NCI-H2196 (cell line): ENCODE data around the gene PADI3.
"Not testable (repeated sequence)": the region's sequence is repeated elsewhere in the genome, so short reads cannot be mapped to it uniquely, and the experiment has no call there.

Source experiments
- DNase-seq: peaks from one replicate; lab custom pipeline; 2025; ENCODE audit not compliant: unreplicated experiment; lab: John Stamatoyannopoulos, UW

The PADI3 gene

DNA sequence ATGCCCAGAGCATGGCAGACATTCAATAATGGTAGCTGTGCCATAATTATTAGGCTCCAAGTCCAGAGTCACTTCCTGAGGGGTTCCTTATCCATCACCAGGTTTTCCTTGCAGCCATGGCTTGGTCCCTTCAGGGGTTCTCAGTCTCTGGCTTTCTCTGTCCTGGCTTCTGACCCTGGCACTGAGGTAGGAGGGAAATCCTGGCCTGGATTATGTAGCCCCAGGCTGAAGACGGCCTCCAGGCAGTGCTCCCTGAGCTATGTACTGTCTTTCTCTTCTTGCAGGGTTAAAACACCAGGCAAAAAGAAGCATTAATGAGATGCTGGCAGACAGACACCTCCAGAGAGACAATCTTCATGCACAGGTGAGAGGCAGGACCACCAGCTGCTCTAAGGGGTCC lies 9.5 kb upstream of the PADI3 start:
- peak; percentile 84 for DNase-seq

DNA sequence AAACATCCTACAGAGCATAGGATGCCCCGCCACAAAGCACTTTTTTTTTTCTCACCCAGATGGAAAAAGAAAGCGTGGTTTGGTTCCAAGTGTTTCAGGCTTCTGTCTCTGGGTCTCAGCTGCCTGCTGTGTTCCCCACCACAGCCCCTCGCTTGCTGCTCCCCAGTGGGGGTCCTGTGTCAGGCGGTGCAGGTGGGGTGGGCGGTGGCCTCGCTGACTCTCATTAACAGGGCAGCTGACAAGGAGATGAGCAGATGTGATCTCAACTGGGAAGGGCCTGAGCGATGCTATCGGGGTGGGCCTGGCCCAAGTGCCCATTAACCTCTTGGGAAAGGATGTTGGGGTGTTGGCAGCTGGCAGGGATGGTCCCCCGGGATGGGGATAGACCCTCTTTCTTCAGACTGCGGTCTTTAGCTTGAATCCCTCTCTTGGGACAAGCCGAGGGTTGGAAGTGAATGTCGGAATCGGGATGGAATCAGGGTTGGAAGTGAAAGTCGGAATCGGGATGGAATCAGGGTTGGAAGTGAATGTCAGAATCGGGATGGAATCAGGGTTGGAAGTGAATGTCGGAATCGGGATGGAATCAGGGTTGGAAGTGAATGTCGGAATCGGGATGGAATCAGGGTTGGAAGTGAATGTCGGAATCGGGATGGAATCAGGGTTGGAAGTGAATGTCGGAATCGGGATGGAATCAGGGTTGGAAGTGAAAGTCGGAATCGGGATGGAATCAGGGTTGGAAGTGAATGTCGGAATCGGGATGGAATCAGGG lies 7.7 kb upstream of the PADI3 start:
- DNase-seq = not testable (repeated sequence)

DNA sequence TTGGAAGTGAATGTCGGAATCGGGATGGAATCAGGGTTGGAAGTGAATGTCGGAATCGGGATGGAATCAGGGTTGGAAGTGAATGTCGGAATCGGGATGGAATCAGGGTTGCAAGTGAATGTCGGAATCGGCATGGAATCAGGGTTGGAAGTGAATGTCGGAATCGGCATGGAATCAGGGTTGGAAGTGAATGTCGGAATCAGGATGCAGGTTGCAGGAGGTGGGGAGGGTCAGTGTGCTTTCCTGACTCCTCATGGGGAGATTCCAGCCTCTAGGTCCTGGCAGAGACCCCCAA lies 7.2 kb upstream of the PADI3 start:
- not testable (repeated sequence) for DNase-seq

DNA sequence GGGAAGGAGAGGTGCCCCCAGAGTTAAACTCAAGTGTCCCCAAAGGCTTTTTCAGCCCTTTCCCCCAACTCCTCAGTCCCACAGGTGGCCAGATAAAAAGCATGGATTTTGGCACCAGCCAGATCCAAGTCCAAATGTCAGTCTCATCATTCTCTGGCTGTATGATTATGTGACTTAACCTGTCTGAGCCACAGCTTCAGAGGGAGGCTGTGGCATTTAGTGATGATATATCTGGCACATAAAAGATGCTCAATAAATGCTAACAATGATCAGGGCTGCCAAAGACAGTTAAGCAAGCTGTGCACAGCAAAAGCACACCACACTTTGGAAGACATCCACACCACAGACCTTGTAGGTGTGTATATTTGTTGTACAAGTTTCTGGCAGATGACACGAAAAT lies 5.6 kb upstream of the PADI3 start:
- DNase-seq = no peak

DNA sequence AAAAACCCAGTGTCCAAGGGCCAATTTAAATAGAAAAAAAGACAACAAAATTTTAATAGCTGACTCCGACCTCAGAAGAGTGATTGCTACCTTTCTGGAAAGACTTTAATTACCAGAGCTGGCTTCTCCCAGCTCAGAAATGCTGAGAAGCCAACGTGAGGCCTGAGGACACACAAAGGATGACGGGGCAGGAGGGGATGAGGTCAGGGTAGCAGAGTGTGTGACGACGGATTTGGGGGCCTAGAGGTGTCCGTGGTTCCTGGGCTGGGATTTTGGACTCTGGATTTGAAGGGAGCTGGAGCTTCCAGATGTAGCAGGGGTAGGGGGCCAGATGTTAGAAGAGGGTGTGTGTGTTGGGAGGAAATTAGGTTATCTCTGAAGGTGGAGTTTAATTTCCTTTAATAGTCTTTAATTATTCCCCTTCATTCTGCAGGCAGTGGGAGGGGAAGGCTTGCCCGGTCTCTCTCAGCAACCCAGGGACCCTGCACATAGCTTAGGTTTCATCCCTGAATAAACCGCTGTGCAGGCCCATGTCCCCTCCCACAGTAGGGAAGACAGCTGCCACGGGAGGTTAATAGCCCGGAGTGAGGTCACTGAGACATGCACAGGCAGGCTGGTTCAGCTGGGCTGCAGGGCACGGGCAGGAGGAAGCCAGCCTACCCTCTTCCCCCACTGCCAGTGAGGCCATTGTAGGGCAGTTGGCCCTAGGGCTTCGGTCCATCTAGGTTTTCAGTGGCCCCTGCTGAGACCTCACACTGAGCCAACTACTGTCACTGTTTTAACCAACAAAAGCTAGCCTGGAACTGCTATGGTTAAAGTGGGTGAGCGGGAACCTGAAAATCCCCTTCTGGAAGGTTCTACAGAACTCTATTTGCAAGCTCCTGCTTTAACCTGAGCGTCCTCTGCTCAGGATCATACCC lies 3.8 kb upstream of the PADI3 start:
- DNase-seq = peak; percentile 63

DNA sequence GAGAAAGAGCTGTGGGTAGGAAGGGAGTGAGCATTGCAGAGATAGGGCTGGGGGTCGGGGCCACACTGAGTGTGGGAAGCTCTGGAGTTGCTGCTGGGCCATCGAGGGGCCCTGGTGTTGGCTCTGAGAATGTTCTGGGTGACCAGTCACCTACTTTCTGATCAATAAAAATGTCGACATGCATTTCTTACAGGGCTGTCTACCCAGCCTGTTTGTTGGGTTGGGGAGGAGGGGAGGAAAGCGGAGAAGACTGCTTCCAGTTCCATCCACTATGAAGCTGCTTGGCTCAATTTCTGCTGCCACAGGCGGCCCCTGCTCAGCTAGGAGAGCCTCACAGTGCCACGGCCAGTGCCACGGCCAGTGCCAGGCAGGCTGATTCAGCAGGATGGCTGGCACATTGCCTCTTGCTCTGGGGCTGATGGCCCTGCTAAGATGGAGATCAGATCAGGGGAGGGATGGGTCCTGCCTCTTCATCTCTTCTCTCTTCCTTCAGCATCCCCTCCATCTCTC lies 3.0 kb upstream of the PADI3 start:
- DNase-seq = no peak

DNA sequence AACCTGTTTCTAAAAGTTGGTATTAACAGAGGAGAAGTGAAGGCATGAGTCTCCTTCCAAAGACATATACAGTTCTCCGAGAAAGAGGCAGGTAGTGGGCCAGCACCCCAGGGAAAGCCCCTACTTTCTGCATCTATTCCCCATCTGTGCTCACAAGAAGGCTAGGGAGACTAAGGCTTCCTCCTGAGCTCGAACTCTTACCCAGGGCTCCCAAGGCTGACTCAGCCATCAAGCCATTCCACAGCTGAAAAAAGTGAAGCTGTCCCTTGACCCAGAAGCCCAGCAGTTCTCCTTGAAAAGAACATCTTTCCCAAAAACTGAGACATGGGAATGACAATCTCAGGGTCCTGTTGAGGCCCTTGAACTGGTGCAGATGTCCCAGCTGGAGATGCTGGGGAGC lies 1.9 kb upstream of the PADI3 start:
- DNase-seq = no peak

DNA sequence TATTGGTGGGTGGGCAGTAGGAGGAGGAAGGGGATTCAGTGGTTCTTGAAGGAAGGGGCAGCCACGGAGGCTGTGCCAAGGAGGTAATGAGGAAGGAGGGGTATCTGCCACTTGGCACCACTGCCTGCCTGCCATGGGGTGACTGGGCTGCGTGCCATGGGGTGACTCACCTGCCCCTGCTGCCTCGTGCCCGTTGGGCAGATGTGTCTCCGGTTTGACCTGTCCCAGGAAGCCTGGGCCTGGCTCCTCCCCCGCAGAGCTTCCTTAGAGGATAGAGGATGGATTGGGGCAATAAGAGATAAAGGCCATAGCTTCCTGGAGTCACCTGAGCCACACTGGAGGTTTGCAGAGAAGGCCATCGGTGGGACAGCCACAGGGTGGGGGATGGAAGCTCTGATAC lies 1.7 kb downstream of the PADI3 start:
- DNase-seq = peak; percentile 83

DNA sequence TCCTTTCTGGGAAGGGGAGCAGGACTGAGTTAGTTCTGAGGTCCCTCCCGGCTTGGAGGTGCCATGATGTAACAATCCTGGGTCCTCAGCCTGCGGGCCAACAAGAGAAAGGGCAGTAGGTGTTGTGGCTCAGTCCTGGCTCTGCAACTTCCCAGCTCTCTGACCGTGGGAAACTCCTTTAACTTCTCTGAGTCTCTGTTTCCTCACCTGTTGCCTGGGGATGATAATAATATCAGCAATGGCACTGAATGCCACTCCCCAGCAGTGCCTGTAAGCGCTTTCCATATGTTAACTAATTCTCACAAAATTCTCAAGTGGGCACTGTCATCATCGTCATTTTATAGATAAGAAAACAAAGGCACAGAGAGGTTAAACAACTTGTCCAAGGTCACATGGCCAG lies 2.3 kb downstream of the PADI3 start:
- DNase-seq = no peak

DNA sequence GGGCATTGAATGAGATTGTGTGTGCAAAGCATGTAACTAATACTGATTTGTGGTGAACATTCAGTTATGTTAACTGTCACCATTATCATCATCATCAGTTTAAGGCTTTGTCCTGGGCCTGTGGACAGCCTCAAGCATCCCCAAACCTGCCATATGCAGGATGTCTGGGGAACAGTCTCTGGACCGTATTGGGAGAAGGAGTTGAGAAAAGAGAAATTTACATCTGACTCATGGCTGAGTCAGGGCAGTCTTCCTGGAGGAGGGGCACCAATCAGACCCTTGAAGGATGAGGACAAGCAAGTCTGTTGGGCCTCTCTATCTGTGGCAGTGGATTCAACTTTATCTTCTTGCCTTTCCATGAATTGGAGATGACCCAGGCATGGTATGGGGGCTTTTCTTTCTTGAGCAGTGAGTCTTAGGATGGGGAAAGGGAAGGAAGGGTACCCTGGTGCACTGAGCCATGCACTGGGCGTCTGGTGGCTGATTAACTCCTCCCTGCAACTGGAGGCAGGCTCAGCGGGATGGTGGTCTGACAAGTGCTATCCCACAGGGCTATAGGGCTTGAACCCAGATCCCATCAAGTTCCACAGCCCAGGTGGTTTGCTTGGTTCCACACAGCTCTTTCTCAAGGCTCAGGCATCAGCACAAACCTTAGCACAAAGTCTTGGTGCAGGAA lies 2.9 kb downstream of the PADI3 start:
- no peak for DNase-seq

DNA sequence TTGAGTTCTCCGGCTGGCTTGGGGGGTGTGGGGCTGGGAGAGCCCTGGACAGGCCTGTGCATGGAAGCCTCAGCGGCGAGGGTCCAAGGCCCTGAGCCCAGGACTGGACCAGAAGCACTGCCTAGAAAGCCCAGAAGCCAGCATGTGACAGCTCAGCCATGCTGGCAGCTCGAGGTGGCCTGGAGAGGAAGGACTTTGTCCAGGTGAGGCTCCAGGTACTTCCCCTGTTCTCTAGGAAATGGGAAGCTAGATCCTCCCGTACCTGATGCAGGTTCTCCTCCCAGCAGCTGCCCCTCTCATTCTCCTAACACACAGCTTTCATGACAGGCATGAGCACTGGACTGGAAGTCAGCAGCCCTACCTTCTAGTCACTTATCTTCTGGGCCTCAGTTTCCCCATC lies 6.4 kb downstream of the PADI3 start:
- no peak for DNase-seq

DNA sequence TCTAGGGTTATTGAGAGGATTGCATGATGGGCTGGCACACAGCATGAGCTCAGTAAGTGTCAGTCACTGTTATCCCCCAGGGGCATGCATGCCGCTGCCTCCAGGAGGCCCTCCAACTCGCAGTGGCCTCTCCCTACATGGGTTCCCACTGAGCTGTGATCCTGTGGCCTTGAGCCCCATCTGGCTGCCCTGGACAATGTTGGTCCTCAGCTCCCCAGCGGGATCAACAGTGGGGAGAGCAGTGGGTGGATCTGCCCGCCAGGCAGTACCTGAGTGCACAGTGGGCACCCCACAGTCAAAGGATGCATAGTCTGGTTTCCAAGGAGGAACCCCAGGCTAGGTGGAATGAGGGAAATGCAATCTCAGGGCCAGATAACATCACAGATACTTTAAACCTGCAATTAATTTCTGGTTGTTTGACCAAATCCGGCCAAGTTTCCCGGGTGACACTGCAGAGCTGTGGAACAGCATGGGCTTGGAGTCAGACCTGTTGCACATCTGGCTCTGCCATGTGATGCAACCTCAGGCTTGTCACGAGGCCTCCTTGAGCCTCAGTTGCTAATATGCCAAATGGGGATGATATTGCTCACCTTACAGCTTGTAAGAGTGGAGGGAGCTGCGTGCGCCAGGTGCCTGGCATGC lies 9.3 kb downstream of the PADI3 start:
- no peak for DNase-seq

DNA sequence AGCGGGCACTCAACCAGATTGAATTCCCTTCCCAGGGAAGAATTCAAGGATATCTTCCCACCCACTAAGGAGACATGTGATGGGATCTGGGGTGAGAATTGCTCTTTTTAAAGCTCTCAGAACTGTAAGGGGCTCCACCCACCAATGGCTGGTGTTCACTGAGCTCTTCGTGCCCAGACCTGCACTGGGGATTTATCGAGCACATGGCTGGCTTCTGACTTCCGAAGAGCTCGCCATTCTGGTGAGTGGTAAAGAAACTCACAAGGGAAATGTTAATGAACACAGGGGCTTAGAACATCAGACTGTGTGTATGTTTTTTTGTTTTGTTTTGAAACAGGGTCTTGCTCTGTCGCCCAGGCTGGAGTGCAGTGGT lies 9.8 kb downstream of the PADI3 start:
- DNase-seq = no peak

DNA sequence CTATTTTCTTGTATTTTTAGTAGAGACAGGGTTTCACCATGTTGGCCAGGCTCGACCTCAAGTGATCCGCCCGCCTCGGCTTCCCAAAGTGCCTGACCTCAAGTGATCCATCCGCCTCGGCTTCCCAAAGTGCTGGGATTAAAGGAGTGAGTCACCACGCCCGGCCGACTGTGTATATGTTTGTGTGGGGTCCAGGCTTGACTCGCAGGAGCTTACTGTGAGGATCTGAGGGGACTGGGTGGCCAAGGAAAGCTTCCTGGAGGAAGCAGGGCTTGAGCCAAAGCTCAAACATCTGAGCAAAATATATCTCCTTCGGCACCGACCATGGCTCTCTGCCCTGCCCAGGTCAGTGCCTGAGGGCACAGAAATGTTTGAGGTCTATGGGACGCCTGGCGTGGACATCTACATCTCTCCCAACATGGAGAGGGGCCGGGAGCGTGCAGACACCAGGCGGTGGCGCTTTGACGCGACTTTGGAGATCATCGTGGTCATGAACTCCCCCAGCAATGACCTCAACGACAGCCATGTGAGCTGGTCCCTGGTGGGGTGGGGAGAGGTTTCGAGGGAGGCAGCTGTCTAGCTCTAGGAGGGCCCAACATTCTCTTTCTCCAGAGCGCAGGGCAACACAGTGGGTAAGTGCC lies 10.5 kb downstream of the PADI3 start:
- DNase-seq = no peak

DNA sequence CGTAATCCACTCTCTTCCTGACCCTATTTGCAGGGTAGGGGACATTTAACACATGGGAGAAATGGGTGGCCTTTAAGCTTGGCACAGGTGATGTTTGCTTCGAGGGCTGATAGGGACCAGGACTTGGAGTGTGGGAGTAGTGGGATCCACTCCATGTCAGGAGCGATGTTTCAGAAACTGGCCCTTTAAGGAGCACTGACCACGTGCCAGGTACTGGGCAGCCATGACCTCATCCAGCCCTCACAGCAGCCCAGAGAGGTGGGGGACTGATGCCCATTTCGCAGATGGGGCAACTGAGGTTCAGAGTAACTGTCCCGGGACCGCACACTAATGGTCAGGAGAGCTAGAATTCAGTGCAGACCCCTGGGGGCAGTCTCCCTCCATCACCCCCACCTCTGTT lies 11.4 kb downstream of the PADI3 start:
- no peak for DNase-seq

DNA sequence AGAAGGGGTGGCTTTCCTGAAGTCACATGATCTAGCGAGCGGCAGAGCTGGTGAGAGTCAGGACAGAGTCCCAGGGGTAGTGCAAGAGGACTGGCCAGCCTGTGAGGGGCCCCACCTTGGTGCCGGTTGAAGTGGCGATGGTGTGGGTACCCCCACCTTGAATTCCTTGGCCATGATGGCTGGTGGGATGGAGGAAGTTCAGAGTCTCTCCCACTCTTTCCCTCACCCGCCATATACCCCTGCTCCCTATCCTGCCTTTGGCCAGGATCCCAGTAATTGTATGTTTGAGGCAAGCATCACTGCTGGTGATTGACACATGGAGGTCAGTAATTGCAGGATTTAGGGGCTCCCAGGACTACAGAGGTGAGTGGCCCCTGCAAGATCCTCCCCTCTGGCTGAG lies 11.8 kb downstream of the PADI3 start:
- DNase-seq = no peak

DNA sequence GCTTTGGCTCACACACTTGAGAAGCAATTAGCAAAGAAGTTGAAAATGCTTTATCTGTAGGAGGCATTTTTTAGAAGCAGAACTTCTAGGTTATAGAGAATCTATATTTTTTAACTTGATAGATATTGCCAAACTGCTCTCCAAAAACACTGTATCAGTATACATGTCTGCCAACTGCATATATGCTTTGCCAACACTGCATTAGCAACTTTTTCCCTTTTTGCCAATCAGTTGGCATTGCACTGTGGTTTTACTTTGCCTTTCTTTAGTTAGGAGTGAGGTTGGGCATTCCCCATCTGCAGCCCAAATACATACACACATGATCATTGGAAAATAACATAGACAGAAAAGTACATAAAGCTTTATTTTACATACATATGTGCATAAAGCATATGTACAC lies 15.0 kb downstream of the PADI3 start:
- no peak for DNase-seq

DNA sequence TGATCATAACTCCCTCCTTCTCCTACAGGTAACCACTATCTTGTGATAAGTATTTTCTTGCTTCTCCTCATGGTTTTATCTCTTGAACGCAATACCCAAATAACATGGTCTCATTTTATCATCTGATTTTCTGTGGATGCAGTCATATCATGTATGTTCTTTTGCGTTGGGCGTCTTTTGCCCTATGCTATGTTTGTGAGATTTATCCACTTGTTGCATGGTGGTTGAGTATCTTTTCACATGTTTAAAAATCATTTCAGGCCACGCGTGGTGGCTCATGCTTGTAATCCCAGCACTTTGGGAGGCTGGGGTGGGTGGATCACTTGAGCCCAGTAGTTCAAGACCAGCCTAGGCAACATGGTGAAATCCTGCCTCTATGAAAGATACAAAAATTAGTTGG lies 15.6 kb downstream of the PADI3 start:
- no peak for DNase-seq

DNA sequence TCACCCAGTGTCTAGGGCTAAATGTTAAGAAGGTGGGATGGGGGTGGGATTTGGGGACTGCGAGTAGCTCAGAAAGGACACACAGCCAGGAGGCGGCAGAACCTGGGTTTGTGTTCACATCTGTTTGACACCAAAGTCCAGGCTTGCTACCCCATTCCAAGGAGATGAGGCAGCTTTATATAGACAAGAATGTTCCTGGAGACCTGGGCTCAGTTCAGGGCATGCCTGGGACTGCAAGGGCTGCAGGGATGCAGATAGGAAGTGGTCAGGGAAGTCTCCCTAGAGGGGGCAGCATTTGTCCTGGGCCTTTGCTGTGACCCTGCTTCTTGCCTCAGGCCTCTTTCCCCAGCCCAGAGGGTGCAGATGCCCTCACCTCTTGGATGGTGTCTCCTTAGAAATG lies 16.3 kb downstream of the PADI3 start:
- no peak for DNase-seq

DNA sequence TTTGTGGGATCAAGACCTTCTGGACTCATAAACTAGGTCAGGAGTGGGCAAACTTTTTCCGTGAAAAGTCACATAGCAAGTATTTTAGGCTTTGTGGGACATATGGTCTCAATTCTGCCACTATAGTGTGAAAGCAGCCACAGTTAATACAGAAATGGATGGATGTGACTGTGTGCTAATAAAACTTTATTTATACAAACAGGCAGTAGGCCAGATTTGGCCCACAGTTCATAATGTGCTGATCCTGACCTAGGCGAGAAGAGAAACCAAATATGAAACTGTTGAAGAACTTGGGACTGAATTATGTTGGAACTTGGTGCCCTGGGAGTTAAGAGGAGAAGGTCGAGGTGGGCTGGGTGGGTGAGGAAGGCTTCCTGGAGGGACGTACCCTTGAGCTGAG lies 17.1 kb downstream of the PADI3 start:
- DNase-seq = no peak
